ENCODE data around the gene WNT7B.

DNA sequence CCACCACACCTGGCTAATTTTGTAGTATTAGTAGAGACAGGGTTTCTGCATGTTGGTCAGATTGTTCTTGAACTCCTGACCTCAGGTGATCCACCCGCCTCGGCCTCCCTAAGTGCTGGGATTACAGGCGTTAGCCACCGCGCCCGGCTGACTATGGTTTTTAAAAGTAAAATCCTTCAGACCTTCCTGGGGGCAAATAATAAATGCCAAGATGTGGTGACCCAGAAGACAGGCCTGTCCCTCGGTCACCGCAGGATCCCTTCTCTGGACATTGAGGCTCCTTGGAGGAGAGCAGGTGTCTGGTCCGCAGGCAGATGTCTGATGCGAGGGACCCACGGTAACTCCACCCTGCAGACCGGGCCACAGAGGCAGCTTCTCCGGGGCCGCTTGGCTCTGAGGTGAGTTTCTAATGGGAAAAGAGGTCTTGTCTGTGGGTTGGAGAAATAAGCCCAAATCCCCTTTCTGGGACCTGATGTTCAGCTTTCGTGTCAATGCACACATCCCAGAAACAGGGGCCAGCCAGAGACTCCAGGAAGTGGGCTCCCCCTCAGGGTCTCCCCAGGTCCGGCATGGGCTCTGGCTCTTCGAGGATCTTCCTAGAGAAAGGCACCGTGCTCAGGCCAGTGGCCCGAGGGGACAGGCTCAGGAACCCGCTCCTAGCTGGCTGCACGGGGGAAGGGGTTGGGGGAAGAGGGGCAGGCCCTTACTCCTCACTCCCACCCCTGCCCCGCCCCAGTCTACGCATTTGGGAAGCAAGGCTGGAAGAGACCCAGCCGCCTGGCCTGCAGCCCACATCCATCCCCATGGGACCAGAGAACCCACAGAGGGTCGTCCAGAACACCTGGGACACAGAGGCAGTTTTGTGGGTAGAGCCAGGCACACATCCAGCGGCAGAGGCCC, 100.6 kb downstream of the WNT7B start:
- TF ChIP-seq EP300 (IDR thresholded peaks at IDR 0.05; ENCODE audit: low read depth), result no peak
- TF ChIP-seq, protein P1, sequence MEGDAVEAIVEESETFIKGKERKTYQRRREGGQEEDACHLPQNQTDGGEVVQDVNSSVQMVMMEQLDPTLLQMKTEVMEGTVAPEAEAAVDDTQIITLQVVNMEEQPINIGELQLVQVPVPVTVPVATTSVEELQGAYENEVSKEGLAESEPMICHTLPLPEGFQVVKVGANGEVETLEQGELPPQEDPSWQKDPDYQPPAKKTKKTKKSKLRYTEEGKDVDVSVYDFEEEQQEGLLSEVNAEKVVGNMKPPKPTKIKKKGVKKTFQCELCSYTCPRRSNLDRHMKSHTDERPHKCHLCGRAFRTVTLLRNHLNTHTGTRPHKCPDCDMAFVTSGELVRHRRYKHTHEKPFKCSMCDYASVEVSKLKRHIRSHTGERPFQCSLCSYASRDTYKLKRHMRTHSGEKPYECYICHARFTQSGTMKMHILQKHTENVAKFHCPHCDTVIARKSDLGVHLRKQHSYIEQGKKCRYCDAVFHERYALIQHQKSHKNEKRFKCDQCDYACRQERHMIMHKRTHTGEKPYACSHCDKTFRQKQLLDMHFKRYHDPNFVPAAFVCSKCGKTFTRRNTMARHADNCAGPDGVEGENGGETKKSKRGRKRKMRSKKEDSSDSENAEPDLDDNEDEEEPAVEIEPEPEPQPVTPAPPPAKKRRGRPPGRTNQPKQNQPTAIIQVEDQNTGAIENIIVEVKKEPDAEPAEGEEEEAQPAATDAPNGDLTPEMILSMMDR (IDR thresholded peaks at IDR 0.05), result no peak
- TF ChIP-seq POLR2A (IDR thresholded peaks at IDR 0.05), result no peak

Data from transverse colon (tissue), 3 donors.